SK-N-DZ (cell line): ENCODE data around the gene KRT78.

Source experiments
- DNase-seq: peaks from one replicate; pipeline ENCODE4 v3.0.0-alpha.2; 2015; ENCODE audit warnings: low spot score

Gene KRT78

DNA sequence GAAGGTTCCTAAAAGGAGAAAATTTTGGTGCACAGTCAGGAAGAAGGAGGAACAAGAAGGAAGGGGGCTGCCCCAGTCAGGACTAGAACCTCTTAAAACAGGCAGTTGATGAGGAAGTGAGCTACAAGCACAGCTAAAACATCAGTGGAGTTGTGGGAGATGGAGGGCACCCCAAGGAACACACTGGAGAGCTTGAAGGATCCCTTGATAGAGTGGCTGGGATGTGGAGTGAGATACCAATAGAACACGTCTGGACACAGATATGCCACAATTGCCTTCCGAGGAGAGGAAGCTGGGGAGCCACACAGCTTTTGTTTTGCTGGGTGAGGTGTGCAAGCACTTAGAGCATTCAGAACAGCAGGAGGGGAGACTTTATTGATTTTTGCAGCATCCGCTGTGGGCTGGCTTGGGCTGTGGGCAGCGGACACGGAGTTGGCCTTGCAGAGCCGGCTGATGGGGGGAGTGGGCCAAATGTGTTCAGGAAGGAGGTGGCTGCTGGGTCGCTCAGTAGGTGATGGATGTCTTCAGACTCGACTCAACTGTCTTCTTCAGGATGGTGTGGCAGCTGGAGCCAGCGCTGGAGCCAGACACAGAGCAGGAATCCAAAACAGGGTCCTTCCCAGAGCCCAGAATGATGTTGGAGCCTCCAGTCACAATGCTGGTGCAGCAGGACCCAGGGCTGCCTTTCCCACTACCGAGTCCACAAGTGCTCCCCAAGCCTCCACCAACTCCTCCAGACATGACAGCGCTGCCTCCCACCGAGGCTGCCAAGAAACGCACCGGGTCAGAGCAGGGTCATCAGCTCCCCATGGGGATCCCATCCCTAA lies 10.0 kb downstream of the KRT78 start:
- no peak for DNase-seq

DNA sequence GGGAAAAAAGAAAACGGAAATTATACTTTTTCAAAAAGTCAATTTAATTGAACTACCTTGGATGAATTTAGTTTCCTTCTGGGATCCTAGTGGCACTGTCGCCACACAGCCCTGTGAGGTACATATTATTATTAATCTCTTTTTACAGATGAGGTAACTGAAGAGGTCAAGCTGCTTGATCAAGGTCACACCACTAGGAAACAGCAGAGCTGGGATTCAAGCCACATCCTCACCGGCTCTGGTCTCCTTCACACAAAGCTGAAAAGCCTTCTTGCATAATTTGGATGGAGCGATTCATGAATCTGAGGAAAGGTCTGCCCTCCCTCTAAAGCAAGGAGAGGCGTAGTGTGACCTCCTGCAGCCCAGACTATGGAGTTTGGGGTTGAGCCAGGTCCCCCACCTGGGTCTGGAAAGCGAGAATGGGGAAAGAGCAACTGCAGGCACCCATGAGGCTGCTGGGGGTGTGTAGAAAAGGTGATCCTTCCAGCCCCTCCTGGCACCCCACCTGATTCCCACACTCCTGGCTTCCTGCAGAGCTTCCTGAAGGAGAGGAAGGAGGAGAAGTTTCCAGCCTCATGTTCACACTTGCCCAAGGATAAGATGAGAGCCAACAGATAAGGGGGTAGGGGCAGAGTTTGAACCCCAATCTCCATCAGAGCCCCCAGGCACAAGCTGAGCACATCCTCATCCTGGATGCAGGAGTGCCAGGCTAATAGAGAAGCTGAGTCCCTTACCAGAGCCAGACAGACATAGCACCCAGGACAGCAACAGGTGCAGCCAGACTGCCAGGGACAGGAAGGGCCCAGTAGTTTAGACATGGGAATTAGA lies 10.8 kb downstream of the KRT78 start:
- no peak for DNase-seq

DNA sequence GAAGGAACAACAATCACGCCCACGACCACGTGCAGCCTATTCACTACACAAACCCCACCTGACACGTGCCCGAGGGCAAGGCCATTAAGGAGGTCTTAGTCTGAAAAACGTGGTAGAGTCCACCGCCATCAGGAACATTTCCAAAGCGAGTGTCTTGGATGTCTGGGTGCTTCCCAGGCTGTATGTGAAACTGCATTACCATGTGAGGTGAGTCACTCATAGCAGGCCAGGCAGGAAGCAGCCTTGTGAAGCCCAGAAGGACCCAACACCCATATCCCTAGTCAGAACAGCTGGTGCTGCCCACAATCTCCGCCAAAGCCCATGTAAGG lies 11.4 kb downstream of the KRT78 start:
- no peak for DNase-seq

DNA sequence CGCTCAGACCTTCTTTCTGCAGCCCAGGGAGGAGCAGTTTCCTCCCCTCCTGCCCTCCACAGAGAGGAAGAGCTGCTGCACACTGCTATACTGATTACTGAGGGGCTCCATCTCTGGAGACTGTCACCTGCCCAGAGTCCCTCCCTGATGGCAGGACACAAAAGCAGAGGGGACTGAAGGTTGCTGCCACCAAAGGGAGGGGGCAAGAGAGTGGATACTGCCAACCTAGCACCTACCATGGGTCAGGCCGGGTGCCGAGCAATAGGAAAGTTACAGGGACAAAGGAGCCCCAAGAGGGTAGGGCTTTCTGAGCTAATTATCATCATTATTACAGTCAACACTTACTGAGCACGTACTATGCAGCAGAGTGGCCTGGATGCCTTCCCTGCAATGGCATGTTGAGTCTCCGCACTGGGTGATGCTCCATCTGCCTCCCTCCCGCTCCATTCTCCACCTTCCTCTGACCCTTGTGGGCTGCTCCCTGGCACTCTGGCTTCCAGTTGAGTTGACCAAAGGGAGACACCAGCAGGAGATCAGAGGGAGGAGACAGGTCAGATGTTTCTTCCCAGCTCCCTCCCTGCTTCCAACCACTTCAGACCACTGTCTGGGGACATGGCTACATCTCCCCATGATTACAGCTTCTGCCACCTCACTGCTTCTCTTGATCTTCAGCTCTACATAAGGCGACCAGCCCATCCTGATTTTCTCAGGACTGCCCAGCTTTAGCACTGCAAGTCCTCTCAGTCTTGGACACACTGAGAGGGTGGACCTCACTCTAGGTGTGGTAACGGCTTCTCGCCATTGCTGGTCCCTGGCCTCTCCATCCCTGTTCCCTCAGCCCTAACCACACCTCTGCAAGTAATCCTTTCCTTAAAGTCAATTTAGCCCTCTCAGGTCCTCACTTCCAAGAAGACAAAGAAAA lies 12.0 kb downstream of the KRT78 start:
- no peak for DNase-seq

DNA sequence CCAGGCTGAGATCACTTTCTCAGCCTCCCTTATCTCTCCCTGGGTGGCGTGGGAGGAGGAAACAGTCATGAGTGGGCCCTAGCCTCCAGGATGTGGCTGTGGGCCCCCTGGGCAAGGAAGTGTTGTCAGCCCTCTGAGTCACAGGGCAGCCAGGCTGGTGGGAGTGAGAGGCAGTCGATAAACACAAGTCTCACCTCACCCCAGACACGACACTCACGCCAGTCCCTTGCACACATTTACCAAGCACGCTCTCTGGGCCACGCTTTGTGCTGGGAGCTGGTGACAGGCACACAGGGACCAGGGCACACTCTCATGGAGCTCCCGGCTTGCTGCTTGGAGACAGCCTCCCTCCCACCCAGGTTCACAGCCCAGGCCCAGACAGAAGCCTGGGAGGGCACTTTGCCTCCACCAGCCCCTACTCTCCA lies 12.7 kb downstream of the KRT78 start:
- DNase-seq: no peak

DNA sequence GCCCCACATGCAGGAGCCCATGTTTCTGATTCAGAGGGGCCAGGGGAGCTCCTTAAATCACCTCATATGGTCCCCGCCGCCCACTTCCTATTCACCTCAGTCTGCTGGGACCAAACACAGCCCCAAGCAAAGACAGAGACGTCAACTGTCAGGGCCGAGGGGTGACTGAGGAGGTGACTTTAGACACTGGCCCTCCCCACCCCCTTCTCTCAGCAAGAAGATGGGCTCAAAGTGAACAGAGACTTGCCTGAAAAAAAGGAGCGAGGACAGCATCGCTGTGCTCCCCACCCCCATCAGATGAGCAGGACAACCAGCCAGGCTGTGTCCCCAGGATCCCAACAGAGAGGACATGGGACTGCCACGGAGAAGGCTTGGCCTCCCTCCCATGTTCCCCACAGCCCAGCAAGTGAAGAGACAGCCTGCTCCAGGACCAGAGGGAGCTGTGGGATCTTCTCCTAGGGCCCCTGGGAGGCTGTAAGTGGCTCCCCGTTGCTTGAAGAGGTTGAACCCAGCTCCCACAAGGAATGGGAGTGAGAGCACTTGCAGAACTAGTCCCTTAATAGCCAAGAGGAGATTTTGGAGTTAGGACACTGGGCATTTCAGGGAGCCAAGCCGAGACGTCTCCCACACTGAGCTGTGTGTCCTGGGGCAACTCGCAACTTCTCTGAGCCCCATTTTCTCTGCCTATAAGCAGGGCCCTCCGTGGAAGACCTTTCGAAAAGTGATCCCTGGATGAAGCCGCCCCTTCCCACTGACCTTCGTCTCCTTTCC lies 13.3 kb downstream of the KRT78 start:
- DNase-seq: no peak

DNA sequence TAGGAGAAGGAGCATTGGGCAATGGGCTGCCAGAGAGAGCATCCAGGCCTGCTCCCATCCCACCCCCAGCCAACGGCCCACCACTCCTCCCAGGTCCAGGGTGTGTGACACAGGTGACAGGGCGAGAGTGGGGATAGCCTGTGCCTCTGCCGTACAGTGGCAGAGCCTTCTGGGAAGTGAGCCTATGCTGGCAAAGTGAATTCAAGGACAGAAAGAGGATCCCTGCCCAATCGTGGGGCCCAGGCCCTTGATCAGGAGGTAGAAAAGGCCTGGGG lies 14.1 kb downstream of the KRT78 start:
- DNase-seq: no peak

DNA sequence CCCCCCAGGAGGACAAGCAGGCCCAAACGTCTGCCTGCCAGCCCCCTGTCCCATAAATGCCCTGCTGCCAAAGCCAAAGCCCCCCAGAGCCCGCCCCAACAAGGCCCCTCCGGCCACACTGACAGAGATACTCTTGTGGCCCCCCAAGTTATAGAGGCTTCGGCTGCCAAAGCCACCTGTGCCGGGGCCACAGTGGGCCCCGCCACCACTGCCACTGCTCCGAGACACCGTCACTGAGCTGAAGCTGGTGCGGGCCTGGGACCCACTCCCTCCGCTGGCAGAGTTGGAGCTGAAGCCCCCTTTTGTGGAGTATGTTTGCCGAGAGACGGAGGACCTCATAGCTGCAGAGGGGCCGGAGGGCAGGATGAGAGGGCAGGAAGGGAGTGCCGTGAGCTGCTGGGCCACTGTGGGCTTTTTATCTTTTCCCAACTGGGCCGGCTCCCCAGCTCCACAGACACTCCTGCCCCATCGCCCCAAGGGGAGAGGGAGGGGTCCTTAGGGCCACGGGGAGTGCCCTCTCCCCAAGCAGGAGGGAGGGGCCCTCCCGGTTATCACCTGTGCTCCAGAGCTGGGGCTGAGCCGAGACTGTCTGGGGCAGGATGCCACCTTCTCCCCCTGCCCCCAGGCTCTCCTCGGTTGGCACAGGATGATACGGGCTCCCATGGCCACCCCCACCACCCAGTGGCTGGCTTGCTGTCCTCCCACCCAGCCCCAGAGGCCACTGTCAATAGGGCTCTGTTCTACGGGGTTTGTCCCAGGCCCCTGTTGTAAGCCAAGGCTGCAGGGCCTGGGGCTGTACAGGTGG lies 14.7 kb downstream of the KRT78 start, which contains the start of gene KRT79:
KRT79 (minus strand) TSS at position 390 of the 805 bp plus-strand sequence; CDS start at position 339, 51 bp downstream.
- no peak for DNase-seq

DNA sequence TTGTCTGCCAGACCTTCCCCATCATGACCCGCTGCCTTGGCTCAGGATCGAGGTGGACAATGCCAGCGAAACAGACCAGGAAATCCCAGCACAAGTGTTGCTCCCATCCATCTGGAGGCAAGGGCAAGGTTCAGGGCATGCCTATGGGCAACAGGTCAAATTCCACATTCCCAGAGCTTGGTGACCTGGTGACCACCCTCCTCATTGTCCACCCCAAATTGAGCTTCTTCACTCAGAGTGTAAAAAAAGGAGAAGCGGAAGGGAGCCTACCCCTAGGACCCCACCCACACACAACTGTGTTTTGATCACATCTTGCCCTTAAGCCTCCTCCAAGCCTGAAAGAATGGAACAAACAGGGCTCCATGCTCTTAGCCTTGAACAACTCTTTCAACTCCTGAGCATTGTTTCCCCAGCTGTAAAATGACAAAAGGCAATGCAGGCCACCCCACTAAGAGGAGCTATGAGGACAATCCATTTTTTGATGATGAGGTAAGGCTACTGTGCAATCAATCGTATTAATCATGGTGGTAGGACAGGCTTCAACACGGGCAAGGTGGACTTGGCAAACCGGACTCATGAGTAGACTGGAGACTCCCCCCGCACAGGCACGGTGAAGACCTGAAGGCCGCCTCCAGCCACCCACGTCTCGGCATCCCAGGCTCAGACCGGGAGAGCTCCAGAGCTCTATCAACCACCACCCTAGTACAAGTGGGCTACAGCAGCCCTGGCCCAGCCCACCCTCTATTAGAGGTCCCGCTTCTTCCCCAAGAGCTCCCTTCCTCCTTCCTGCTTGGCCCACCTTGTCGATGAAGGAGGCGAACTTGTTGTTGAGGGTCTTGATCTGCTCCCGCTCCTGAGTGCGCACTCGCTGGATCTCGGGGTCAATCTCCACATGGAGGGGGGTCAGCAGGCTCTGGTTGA lies 15.5 kb downstream of the KRT78 start:
- no peak for DNase-seq

DNA sequence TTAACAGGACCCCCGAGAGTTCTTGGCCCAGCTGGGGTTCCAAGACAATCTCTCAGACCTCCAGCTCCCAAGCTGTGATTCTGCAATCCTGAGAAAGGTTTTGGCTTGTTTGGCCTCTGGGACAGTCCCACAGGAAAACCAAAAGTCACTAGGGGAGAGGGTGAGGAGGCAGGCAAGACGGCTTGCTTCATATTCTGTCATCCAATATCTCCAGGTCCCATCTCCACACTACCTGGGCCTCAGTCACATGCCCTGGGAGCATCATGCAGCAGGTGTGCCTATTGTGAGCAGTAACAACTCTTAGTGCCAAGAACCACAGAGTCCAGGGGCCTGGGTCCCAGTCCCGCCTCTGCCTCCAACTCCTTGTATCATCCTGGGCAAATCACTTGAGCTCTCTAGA lies 16.3 kb downstream of the KRT78 start:
- no peak for DNase-seq

DNA sequence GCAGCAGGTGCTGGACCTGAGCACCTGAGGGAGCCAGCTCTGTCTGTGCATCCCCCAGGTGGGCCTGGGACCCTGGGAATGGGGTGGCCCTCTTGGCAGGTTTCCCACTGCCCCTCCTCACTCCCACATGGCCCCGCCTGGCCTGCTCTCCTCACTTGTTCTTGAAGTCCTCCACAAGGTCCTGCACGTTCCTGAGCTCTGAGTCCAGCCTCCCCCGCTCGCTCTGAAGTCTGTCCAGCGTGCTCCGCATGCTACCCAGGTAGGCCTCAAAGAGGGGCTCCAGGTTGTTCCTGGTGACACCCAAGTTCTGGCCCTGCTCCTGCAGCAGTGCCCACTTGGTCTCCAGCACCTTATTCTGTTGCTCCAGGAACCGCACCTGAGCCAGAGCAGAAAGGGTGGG lies 17.5 kb downstream of the KRT78 start:
- DNase-seq: no peak

DNA sequence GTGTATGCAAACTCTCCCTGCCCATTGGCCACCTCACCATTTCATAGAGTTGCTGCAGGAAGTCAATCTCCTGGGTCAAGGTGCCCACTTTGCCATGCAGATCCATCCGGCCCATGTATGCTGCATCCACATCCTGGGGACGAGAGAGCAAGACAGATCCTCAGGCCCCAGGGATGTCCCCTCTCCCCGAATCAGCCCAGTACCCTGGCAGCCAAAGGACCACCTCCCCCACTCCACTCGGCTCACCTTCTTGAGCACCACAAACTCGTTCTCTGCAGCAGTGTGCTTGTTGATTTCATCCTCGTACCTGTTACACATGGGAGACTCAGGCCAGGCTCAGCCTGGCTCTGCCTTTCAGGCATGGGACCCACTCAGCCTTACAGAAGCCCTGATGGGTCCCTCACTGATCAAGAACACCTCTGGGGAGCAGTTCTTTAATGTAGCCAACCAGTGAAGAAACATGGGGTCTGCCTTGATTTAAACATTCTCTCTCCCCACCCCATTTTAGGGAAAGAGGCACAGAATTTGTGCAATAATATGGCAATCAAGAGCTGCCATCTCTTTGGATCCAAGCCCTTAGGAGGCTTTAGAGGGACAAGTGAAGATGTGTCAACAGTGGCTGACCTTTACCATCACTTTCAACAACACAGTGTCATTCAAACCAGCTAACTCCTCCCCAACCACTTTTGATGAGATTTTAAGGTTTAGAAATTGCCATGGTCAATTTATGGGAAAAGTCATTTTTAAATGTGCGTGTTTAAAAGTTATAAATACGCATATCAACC lies 18.6 kb downstream of the KRT78 start:
- no peak for DNase-seq

DNA sequence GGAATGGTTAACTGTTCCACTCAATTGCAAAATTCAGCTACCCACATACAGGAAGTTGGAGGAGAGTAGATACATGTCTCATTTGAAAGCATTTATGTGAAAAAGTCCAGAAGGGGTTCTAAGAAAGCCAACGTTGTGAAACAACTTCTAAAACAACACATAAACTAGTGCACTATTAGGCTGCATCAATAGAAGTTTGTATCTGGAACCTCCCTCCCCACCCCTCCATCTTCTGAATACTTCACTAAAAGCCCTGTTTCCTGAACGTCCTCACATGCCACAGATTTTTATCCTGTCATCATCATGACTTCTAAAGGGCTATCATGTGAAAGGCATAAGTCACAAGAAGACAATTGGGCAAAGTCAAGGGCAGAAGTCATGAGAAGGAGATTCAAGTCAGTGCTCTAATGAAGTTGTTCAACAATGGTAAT lies 20.2 kb downstream of the KRT78 start:
- DNase-seq: no peak

DNA sequence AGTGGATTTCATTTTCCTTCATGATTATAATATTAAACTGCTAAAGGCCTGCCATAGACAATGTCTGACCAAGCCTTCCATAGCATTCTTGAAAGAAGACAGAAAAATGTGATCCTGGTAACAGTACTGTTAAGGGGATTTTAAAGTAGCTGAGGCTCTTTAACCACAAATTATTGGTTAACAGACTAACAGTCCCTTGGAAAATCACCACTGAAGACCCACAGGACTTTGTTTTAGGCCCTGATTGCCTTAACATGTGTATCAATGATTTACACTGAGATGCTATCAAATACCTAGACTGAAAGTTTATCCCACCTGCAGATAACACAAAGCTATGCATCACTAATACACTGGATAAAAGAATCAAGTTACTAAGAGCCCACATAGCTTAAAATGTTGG lies 20.6 kb downstream of the KRT78 start:
- DNase-seq: no peak

DNA sequence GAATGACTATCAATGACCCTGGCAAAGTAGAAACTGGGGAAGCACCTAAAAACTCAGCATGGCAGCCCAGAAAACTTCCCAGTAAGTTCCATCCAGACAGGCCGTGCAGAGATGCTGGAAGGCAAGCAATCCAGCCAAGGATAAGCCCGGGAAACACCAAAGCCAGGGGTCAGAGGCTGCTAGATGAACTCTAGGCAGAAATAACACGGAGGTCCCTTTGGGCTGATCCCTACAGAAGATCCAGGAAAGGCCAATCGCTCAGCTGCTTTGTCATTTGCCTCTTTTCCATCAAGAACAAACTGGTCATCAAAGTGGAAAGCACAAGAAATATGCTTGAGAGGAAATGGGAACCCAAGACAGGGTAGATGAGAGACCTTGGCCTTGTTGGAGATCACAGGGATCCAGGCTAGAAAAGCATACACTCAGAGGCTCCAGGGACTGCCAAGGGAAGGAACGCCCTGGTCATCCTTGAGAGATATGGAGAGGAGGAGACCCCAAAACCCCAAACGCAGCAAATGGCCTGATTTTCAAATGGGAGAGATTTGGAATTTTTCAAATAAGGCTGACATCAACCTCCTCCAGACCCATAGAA lies 21.2 kb downstream of the KRT78 start:
- DNase-seq: no peak

DNA sequence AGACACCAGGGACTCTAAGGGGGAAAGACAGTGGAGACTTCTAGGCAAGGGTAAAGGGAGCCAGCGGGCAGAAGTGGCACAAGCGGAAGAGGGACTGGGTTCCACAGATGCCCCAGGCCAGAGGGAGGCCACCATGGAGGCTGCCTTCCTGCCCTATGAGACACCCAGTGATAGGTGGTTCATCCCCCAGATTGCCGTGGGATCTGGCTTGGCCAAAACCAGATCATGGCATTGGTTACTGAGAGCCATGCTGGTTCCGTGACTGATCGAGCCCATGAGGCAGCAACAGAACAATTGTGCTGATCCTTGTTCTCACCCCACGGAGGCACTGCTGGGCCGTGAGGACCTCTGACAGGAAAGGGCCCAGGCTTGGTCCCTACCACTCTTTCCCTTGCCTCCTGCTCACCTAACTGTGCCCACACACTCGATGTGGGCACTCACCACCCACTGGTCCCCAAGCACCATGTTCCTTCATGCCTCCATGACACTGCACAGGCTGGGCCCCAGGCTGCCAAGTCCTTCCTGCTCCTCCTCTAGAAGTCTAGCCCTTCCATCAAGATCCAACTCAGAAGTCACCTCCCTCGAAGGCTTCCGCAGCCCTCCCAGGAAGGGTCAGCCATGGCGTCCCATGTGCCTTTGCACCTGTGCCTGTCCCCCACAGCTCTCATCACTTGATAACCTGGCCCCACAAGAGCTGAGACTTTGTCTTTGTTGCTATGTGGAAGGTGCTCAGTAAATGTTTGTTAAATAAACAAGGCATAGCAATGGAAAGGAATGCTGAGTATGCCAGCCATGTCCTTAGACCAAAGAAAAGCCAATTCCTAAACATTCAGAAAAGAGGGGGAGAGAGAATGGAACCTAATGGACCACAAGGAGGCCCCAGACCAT lies 21.9 kb downstream of the KRT78 start:
- no peak for DNase-seq

DNA sequence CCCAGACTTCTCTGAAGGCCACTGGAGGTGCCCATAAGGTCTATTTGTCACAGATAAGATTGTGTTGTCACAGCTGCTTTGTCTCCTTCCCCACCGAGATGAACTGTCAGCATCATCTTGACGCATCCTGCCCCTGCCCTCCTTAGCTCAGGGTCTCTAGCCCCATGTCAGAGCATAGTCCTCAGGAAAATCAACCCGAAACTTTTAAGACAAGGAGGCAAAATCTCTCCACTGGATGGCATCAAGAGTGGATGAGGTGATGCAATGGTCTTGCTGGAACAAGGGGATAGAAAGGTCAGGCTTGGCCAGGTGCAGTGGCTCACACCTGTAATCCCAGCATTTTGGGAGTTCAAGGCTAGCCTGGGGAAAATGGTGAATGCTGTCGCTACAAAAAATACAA lies 22.8 kb downstream of the KRT78 start:
- DNase-seq: no peak
